Vagina (tissue), 2 donors: Measurements from ENCODE around the gene SUMO2. TPM values are rescaled to one million over a fixed set of nuclear protein-coding genes. Genes with fewer than 3 reads are reported as not detected.

Source experiments
- DNase-seq, 2 donors: peaks; one replicate each; pipeline ENCODE4 v3.0.0-alpha.2; 2017; ENCODE audit errors: extremely low spot score in 2 of 2
- H3K27ac ChIP-seq: fragments of 200-600 bp; sonication (generic); one replicate; pipeline ENCODE4 v1.5.1; 2019
- H3K27me3 ChIP-seq: fragments of 200-600 bp; sonication (generic); one replicate; pipeline ENCODE4 v1.5.1; 2019
- H3K36me3 ChIP-seq, 2 donors: fragments of 200-600 bp; sonication (generic); one replicate each; pipeline ENCODE4 v1.5.1; 2017 to 2019
- H3K4me1 ChIP-seq: fragments of 200-600 bp; sonication (generic); one replicate; pipeline ENCODE4 v1.5.1; 2019
- H3K4me3 ChIP-seq, 2 donors: fragments of 200-600 bp; sonication (generic); 1 replicate in 1 of 2; 2 replicates in 1 of 2; pipeline ENCODE4 v1.5.1; 2016 to 2019
- H3K9me3 ChIP-seq: fragments of 200-600 bp; sonication (generic); one replicate; pipeline ENCODE4 v1.5.1; 2019
- POLR2A ChIP-seq, 2 donors: fragments of 450-650 bp; IDR thresholded peaks; one replicate each; pipeline ENCODE4 v1.6.1; 2017; ENCODE audit warnings: antibody characterized with exemption in 2 of 2, mild to moderate bottlenecking in 2 of 2, moderate library complexity in 2 of 2
- POLR2AphosphoS5 ChIP-seq, 2 donors: sonication (generic); formaldehyde crosslinking; IDR thresholded peaks; one replicate each; pipeline ENCODE4 v1.9.0; 2017; ENCODE audit warnings: antibody characterized with exemption in 2 of 2, mild to moderate bottlenecking in 2 of 2, low read depth in 1 of 2; ENCODE audit not compliant: insufficient read depth in 1 of 2
- intact Hi-C: fragments of 100-400 bp; cut with DNase I; formaldehyde crosslinking; loops from one replicate; pipeline ENCODE4 v1.15.1; 2023
- total RNA-seq: library from RNA; depleted of rRNA; stranded (reverse); fragments of >200 nt; gene quantifications from one replicate; pipeline ENCODE4 v1.2.3, GENCODE V29; 2016
- TF ChIP-seq, protein P1 (sequence below), 3 experiments: fragments of 450-650 bp in 2 of 3; fragments of 200-600 bp in 1 of 3; sonication (generic) in 1 of 3; IDR thresholded peaks; one replicate each; pipeline ENCODE4 v1.5.1; 2017 to 2019; ENCODE audit warnings: antibody characterized with exemption in 3 of 3, mild to moderate bottlenecking in 2 of 3, moderate library complexity in 2 of 3

SUMO2 gene
- total RNA-seq, 1 donor from 2014 or later, result 63.6 TPM

DNA sequence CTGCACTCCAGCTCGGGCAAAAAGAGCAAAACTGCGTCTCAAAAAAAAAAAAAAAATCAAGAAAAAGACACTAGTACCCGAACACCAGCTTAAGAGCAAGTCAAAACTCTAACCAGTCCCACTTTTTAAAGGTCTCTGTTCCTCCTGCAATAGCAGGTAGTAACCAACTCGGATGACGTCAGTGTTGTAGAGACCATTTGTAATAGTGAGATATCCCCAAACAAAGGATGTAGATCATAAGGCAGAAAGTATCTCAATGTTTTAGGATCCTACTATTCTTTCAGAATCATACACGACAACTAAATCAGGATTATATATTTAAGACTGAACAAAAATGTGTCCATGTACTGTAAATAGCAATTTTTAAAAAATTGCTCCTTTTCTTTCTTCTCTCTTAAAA lies 30.8 kb downstream of the SUMO2 start:
- H3K9me3 ChIP-seq, result no peaks in the 10 kb centered on the region
- H3K27me3 ChIP-seq, result no peaks in the 10 kb centered on the region
- H3K4me3 ChIP-seq, result no peak overlapping the region
- TF ChIP-seq POLR2AphosphoS5 (IDR thresholded peaks at IDR 0.05; ENCODE audit: insufficient read depth in 1 of 2, low read depth in 1 of 2) (no peak), POLR2A (IDR thresholded peaks at IDR 0.05) (no peak)
- TF ChIP-seq, protein P1, sequence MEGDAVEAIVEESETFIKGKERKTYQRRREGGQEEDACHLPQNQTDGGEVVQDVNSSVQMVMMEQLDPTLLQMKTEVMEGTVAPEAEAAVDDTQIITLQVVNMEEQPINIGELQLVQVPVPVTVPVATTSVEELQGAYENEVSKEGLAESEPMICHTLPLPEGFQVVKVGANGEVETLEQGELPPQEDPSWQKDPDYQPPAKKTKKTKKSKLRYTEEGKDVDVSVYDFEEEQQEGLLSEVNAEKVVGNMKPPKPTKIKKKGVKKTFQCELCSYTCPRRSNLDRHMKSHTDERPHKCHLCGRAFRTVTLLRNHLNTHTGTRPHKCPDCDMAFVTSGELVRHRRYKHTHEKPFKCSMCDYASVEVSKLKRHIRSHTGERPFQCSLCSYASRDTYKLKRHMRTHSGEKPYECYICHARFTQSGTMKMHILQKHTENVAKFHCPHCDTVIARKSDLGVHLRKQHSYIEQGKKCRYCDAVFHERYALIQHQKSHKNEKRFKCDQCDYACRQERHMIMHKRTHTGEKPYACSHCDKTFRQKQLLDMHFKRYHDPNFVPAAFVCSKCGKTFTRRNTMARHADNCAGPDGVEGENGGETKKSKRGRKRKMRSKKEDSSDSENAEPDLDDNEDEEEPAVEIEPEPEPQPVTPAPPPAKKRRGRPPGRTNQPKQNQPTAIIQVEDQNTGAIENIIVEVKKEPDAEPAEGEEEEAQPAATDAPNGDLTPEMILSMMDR (IDR thresholded peaks at IDR 0.05), result no peak
- no peak overlapping the region for H3K27ac ChIP-seq
- H3K36me3 ChIP-seq, result peaks cover 0 to 15% of the 10 kb centered on the region in 2 donors
- no peak for DNase-seq
- H3K4me1 ChIP-seq, result peaks cover 28% of the 10 kb centered on the region
- intact Hi-C loops, result no loop called here

DNA sequence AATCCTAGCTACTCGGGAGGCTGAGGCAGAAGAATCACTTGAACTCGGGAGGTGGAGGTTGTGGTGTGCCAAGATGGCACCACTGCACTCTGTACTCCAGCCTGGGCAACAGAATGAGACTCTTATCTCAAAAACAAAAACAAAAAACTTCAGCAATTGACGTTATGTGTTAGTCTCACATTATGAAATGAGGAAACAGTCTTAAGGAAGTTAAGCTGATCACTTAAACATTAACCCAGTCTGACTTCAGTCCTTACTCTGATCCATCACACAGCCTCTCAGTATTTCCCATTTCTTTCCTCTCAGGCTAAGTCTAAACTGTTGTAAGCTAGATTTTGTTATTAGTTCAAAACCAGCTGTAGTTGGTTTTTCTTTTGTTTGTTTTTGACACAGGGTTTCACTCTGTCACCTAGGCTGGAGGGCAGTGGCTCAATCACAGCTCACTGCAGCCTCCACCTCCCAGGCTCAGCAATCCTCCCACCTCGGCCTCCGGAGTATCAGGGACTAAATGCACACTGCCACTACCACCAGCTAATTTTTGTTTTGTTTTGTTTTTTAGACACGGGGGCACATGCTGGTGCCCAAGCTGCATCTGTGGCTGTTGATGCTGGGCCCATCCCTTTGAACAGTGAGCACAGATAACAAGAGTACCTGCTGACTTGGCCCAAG lies 34.7 kb downstream of the SUMO2 start:
- DNase-seq, result no peak
- no peaks in the 10 kb centered on the region for H3K27me3 ChIP-seq
- no peaks in the 10 kb centered on the region for H3K9me3 ChIP-seq
- H3K27ac ChIP-seq, result no peak overlapping the region
- intact Hi-C loops, result no loop called here
- peaks cover 10% of the 10 kb centered on the region for H3K4me1 ChIP-seq
- TF ChIP-seq, protein P1 (IDR thresholded peaks at IDR 0.05), result no peak
- no peak for TF ChIP-seq POLR2AphosphoS5 (IDR thresholded peaks at IDR 0.05; ENCODE audit: insufficient read depth in 1 of 2, low read depth in 1 of 2)
- no peak for TF ChIP-seq POLR2A (IDR thresholded peaks at IDR 0.05)
- no peak overlapping the region for H3K4me3 ChIP-seq
- H3K36me3 ChIP-seq, result peaks cover 0 to 45% of the 10 kb centered on the region in 2 donors

DNA sequence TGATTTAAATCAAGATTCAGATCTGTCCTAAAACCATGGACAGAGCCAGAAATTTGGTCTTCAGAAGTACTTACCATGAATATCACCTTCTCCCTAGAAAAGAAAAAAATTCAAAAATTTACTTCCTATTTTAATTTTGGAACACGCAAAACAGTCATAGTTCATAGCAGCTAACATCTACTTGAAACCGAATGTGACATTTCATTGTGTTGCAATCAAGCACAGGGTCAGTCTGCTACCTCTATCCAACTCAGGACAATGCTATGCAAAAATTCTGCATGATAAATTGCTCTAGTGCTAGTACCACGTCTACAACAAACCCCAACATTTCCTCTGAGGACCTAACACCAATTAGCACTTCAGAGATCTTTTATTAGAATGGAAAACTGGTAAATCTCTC lies 36.2 kb downstream of the SUMO2 start:
- DNase-seq, result no peak
- no peak overlapping the region for H3K27ac ChIP-seq
- intact Hi-C loops, result no loop called here
- H3K9me3 ChIP-seq, result no peaks in the 10 kb centered on the region
- no peaks in the 10 kb centered on the region for H3K4me1 ChIP-seq
- TF ChIP-seq POLR2AphosphoS5 (IDR thresholded peaks at IDR 0.05; ENCODE audit: insufficient read depth in 1 of 2, low read depth in 1 of 2), result no peak
- TF ChIP-seq POLR2A (IDR thresholded peaks at IDR 0.05), result no peak
- TF ChIP-seq, protein P1 (IDR thresholded peaks at IDR 0.05), result no peak
- peaks cover 0 to 45% of the 10 kb centered on the region in 2 donors for H3K36me3 ChIP-seq
- H3K27me3 ChIP-seq, result no peaks in the 10 kb centered on the region
- no peak overlapping the region for H3K4me3 ChIP-seq

DNA sequence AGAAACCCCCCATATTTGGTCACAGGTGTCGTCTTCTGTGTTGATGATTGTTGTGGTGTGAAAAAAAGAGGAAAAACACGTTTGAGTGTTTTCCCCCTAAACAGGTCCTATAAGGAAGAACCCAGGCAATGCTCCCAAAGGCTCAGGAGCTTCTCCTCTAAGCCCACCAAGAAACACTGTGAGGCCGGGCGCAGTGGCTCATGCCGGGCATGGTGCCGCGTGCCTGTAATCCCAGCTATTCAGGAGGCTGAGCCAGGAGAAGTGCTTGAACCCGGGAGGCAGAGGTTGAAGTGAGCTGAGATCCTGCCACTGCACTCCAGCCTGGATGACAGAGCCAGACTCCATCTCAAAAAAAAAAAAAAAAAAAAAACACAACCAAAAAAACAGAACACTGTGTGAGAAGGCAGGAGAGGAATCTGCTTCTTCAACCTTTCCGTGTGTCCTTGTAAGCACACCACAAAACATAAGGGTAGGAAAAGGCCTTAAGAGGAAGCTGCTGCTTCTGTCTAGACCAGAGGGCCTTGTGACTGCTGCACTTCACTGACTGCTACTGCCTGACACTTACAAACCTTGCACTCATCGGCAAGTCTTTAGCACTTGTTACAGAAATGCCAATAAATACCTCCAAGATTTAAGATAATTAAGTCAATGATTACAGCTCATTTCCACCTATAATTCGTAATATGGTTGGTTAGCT lies 37.8 kb downstream of the SUMO2 start:
- no peaks in the 10 kb centered on the region for H3K4me1 ChIP-seq
- no peaks in the 10 kb centered on the region for H3K27me3 ChIP-seq
- no peak overlapping the region for H3K4me3 ChIP-seq
- peaks cover 0 to 45% of the 10 kb centered on the region in 2 donors for H3K36me3 ChIP-seq
- intact Hi-C loops, result no loop called here
- no peak overlapping the region for H3K27ac ChIP-seq
- no peaks in the 10 kb centered on the region for H3K9me3 ChIP-seq
- no peak for DNase-seq
- TF ChIP-seq POLR2AphosphoS5 (IDR thresholded peaks at IDR 0.05; ENCODE audit: insufficient read depth in 1 of 2, low read depth in 1 of 2) (no peak), POLR2A (IDR thresholded peaks at IDR 0.05) (no peak)
- TF ChIP-seq, protein P1 (IDR thresholded peaks at IDR 0.05), result no peak
